ENCODE results near the gene SLC22A4.

DNA sequence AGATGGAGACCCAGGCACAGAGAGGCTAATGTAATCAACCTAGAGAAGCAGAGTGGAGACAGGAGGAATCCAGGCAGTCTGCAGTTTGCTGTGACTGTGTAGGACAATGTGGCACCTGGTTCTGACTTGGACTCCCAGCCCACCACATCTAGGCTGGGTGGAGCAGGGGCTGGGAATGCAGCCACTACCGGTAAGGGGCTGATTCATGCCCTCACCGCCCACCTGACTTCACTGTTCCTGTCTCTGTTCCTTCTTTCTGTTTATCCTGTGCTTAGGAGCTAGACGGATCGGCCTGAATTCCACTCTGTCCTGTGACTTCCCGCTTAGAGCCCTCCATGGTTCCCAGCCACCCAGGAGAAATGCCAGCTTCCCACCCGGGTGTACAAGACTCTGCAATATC lies 34.1 kb upstream of the SLC22A4 start:
- TF ChIP-seq, protein P1, sequence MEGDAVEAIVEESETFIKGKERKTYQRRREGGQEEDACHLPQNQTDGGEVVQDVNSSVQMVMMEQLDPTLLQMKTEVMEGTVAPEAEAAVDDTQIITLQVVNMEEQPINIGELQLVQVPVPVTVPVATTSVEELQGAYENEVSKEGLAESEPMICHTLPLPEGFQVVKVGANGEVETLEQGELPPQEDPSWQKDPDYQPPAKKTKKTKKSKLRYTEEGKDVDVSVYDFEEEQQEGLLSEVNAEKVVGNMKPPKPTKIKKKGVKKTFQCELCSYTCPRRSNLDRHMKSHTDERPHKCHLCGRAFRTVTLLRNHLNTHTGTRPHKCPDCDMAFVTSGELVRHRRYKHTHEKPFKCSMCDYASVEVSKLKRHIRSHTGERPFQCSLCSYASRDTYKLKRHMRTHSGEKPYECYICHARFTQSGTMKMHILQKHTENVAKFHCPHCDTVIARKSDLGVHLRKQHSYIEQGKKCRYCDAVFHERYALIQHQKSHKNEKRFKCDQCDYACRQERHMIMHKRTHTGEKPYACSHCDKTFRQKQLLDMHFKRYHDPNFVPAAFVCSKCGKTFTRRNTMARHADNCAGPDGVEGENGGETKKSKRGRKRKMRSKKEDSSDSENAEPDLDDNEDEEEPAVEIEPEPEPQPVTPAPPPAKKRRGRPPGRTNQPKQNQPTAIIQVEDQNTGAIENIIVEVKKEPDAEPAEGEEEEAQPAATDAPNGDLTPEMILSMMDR (IDR thresholded peaks at IDR 0.05; ENCODE audit: poor library complexity), result no peak
- TF ChIP-seq EZH2phosphoT487 (IDR thresholded peaks at IDR 0.05; ENCODE audit: low read depth, severe bottlenecking, unreplicated experiment) (no peak), EZH2 (IDR thresholded peaks at IDR 0.05; ENCODE audit: borderline replicate concordance) (no peak)

All from hepatocyte (in vitro differentiated cells).